Measurements from ENCODE around the gene VN1R5.
"Not testable (repeated sequence)": the region's sequence is repeated elsewhere in the genome, so short reads cannot be mapped to it uniquely, and the experiment has no call there.

Gene VN1R5

DNA sequence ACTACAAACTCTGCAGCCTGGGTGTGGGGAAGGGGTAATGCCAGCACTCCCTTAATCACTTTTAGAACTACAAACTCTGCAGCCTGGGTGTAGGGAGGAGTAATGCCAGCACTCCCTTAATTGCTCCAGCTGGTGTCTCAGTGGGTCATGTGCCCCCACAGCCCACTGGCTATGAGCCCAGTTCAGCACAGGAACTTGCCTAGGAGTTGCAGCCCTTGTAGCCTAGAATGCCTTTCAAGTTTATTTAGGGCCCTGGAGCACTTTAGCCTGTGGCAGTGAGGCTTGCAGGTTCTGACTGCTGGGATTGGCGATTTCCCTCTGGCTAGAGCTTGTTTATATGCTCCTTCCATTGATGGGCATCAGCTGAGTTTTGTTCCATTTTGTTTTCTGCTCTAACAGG, 17.1 kb downstream of the VN1R5 start:
- DNase-seq (ENCODE audit: low read depth): no peak

DNA sequence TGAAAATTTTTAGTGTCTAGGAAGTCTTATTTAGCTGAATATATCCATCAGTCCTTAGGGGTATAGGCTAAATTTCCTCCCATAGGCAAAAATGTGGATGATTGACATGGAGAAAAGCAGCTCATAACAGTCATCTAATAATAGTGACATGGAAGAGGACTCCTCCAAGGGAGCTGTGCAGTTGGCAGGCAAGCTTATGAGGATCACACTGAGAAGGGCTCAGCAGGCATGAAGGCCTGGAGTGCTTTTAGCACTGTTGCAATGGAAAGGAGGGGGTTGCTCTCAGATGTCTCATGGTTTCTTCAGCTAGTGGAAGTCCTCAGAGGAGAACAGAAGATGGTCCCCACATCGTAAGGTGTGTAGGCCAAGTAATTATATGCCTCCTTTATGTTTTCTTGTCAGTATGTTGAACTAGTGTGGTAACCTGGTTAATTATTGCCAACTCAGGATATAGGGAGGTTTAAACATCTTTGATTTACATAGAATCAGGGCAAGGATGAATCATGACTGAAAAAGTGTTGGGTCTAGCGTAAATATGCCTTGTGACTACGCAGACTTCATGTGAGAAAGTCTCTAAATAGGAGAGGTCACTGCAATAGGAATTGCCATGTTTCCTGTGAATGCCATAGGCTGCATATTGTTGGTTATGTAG, 18.9 kb downstream of the VN1R5 start:
- DNase-seq (ENCODE audit: low read depth): no peak

DNA sequence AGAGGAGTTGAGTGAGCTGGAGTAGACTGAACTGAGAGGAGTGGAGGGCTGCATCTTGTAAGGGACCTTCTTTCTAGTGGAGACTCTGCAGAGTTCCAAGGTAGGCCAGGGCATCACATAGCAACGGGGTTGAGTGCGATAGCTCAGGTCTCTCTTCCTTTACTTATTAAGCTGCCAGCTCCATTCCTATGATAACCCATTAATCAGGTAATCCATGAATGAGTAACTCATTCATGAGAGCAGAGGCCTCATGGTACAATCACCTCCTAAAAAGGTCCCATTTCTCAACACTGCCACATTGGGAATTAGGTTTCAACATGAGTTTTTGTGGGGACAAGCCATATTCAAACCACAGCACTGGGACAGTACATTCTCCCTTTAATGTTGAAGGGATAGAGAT, 21.3 kb downstream of the VN1R5 start:
- DNase-seq (ENCODE audit: low read depth): no peak

DNA sequence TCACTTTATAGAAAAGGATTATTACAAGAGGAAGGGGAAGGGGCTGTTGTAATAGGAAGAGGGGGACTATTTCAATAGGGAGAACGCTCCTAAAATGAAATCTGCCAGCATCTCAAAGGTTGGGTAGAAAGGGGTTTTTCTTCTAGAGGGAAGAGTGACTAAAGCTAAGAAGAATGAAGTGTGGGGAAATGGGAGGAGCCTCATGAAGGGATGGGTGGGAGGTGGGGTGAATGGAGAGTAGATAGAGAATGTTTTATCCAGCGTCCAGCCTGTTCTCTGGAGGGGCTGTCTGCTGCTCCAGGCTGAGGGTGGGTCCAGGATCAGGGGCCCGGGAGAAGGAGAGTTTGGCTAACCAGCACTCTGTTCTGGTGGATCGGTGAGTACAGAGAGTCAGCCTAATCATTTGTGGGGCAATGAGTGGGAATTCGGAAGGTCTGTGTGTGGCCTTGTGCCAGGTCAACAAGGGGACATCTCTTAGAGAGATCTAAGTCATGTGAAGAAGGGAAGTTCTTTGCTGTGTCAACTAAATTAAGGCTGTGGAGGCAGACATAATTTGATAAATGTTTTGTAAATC, 25.2 kb downstream of the VN1R5 start:
- DNase-seq (ENCODE audit: low read depth): no peak

DNA sequence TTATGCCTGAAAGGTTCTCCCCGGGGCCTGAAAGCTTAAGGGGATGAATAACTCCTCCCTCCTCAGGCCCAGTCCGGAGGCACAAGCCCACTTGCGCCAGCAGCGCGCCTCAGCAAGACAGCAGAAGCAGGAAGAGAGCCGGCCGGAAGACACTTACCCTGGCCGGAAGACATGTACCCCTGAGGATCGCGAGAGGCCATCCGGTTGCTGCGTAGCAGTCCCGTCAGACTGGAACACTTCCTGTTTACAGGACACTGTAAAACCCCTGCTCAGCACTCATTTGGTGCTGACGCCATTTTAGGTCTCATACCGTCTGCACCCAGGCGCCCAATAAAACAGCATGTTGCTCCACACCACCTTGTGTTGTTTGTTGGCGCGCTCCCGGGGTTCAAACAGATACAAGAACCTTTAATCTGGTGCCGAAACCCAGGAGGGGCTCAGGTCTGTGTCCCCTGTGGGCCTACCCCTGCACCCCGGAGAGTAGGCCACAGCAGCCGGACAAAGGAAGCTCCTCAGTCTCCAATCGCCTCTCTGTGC, 30.3 kb downstream of the VN1R5 start:
- DNase-seq (ENCODE audit: low read depth): no peak

DNA sequence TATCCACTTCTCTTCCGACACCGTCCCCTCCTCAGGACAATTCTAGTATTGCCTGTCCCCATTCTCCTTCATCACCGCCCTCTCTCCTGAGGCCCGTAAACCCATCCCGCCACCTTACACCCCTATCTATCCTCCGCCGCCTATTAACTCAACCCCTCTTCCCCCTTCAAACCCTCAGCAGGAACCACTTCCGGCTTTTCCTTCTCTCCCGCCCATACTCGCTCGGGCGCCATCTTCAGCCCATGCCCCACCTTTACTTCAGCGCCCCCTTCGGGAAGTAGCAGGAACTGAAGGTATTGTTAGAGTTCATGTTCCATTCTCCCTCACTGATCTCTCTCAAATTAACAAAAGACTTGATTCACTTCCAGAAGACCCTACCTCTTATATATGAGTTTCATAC, 31.6 kb downstream of the VN1R5 start:
- no peak for DNase-seq (ENCODE audit: low read depth)

DNA sequence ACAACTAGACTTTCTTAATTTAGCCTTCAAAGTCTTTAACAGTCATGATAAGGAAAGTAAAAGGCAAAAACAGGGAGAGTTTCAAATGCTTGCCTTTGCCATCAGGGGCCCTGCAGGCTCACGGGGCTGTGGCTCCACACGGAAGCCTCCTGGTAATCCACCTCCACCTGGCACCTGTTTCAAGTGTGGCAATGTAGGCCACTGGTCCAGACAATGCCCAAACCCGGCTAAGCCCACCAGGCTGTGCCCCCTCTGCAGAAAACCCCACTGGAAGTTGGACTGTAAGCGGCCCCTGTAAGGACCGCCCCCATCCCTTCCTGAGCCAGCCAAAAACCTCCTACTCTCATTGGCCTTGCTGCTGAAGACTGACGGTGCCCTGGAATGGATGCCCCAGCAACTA, 32.5 kb downstream of the VN1R5 start:
- no peak for DNase-seq (ENCODE audit: low read depth)

DNA sequence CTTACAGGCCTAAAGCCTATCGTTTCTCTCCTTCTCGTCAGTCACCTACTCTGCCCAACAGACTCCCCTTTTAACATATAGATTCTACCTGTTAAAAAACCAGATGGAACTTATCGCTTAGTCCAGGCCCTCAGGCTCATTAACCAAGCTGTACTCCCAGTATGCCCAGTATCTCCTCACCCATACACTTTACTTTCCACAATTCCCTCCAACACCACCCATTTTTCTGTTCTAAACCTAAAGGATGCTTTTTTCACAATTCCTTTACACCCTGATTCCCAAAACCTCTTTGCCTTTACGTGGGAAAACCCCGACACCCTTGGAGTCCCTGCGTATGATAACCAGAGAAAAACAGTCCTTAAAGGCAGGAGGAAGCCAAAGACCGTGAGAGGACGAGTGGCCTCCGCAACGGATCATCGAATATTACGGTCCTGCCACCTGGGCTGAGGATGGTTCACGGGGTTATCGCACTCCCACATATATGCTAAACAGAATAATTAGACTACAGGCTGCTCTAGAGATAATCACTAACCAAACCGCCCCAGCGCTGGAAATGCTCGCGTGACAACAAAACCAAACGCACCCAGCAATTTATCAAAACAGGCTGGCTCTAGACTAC, 33.5 kb downstream of the VN1R5 start:
- DNase-seq (ENCODE audit: low read depth): not testable (repeated sequence)

DNA sequence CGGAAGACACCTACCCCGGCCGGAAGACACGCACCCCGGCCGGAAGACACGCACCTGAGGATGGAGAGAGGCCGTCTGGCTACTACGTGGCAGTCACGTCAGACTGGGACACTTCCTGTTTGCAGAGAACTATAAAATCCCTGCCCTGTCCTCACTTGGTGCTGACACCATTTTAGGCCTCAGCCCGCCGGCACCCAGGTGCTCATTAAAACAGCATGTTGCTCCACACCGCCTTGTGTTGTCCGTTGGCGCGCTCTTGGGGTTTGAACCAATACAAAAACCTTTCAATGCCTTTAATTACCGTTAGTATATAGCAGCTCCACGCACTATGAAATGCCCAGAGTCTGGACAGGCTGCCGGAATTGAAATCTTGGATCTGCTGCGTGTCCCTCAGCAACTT, 34.7 kb downstream of the VN1R5 start:
- DNase-seq (ENCODE audit: low read depth): no peak

DNA sequence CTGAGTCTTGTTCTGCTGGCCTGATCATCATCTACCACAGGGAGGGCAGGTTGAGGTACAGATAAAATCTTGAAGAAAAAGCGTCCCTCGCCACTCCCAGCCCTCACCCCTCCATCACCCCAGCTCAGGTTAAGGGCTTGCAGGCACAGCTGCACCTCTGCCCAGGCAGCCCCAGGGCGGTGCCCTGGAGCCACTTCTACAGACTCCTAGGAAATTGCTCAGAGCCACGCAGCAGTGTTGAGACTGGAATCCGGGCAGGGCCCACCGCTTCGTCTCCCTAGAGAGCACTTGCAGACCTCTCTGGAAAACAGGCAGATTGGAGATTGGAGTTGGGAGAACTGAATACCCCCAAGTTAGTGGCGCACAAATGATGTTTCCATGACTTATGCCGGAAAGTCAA, 35.3 kb downstream of the VN1R5 start:
- no peak for DNase-seq (ENCODE audit: low read depth)

DNA sequence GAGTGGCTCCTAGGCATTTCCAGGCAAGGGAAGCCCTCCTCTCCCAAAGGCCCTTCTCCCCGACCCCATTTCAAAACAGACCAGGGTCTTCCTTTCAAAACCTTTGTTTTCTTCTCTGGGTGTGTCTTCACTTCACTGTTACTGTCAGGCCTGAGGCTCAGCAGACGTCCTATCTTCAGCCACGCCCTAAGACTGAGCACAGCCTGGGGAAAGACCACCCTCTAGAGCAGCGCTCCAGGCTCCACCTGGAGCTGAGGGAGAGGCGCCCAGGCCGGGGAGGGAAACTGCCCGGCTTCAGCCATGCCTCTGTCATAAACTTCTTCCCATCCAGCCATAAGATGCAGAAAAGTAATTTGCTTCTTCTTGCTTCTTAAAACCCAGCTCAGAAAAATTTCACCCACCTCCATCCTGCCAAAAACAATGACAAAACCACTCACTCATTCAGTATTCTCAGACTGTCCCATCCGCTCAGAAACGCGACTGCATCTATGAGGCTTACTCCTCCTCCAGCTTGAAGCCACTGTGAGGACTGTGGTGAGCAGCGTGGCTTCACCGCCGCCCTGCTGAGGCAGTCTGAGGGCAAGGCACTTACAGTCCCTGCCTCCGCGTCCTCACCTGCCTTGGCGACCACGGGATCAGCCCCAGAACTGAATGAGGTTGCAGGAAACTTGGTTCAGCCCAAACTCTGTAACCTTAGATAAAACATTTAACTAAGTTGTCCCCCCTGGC, 36.1 kb downstream of the VN1R5 start:
- no peak for DNase-seq (ENCODE audit: low read depth)

DNA sequence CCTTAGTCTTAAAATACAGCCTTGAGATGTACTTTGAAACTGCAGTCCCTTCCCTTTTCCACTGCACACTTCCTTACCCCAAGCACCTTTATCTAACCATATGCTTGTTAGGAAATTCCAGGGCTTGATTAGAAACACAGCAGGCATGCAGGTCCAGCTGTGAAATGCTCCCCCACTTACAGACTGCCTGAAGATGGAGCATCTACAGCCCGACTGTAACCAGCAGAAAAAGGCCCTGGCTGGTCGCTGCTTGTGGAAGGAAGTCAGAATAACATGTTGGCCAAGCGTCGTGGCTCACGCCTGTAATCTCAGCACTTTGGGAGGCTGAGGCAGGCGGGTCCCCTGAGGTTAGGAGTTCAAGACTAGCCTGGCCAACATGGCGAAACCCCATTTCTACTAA, 37.2 kb downstream of the VN1R5 start:
- DNase-seq (ENCODE audit: low read depth): no peak

DNA sequence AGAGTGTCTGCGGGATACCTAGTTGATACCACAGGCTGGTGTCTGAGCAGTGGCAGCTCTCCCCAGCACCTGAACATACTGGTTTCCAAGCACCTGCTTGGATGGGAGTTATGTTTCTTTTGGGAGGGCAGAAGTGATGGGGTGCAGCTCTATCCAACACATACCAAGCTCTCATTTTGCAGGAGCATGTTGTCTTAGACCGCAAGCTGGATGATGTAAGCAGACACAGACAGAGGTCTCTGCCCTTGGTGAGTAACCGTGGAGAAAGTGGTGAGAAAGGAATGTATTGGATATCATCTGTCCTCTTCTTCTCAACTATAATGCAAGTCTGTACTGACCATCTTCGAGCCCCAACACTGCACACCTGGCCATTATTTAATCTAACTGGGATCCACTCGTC, 38.4 kb downstream of the VN1R5 start:
- DNase-seq (ENCODE audit: low read depth): no peak

DNA sequence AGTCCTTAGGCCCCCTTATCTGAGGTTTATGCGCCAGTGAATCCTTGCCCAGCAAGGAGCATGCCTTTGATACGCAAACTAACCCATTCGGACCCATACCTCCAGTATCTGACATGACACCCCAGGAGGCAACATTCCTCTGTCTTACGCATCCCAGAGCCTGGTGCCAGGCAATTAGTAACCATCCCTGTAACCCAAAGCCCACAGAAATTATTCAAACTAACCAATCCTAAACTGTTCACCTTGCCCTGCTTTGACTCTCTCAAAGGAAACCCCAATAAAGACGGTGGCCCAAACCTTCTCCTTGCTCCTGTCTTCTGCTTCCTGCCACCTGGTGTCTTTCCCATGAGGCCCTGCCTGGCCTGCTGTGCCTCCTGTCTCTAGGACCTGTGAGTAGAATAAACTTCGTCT, 39.4 kb downstream of the VN1R5 start:
- DNase-seq (ENCODE audit: low read depth): no peak

DNA sequence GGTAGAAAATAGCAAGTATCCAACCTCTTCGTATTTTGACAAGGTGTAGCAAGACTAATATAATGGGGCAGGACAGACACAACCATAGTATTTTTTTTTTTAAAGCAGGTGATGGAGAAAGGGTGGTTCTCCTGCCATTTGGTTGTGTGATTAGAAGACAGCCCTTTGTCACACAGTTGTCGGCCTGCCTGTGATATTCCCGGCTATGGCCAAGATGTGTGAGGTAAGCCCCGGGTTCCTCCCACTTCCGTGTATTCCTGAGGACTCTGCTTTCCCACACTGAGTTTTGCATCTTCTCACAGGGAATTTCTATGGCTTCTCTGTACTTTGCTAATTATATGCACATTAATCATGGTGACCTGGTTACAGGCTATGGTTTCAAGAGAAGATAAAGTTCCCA, 39.9 kb downstream of the VN1R5 start:
- DNase-seq (ENCODE audit: low read depth): no peak

DNA sequence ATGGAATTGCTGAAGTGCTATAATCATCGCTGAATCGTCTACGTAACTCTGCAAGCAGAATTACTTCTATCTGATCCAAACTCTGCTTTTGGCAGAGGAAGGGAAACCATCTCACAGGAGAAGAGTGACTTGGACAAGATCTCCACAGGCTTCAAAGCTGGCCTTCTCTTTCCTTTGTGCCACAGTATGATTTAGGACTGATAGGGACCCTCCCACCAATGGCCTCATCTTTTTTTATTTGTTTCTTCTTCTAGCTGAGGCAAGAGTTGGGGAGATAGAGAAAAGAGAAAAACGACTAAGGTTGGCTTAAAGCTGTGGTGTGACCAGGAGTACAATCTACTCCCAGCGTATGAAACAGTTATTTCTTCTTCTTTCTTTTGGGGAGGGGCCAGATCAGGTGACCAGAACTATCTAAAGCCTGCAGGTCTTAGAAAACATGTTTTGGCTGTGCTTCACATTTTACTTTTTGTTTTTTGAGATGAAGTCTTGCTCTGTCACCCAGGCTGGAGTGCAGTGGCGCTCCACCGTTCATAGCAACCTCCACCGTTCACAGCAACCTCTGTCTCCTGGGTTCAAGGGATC, 40.8 kb downstream of the VN1R5 start:
- no peak for DNase-seq (ENCODE audit: low read depth)

DNA sequence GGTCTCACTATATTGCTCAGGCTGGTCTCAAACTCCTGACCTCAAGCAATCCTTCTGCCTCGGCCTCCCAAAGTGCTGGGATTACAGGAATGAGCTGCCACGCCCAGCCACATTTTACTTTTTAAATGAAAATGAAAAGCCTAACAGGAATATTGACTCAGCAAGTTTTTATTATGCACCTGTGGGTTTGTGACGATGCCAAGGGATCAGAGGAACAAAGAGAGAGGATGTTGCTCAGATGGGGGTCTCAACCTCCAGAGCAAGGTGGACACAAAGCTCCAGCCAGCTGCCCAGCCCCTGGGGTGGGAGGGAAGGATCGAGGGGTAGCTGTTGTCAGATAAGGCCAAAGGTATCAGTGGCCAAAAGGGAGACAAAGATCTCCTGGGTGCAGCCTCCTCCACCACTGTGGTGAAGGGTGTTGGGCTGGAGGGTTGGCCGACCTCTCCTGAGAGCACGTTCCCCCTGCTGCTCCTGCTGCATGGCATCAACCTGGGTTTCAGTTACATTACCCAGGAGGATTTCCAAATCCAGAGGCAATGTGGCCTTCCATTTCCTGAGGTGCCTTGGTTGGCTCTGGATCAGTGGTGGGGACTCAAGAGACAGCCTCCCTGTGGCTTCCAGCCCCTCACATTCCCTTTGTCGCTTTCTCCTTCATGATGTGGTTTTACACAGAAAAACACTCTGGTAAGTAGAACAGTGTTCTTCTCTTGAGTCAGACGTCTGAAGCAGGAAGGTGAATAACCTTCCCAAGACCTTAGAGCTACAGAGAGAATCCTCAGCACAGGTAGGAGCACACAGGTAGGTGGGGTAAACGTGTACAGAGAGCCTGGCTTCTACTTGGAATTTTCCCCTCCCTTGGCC, 41.6 kb downstream of the VN1R5 start:
- no peak for DNase-seq (ENCODE audit: low read depth)

DNA sequence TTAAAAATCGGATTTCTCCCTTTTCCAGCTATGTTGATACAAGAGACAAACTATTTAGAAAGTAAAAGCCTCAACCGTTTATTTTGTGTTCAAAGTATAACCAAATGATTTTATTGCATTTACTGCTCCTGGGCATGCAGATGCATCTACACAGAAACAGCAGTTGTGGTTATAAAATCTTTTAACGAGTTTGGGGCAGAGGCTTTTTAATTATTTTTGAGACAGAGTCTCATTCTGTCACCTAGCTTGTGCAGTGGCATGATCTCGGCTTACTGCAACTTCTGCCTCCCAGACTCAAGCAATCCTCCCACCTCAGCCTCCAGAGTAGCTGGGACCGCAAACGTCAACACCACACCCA, 42.2 kb downstream of the VN1R5 start:
- no peak for DNase-seq (ENCODE audit: low read depth)

DNA sequence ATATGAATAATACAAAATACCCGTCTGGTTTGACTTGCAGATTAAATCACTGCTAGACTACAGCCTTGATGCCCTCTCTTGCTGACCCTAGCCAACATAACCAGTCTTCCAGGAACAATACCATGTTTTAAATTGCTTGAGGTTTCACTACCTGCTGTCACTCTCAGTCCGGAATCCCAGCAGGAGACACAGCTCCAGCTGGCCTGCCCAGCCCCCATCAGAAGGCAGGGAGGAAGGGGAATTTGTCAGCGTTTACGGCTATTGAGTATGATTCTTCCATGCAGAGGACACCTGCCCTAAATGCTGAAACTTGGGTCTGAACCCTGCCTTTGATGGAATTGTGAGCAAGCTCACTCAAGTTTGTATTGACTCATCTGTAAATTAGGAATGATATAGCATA, 42.8 kb downstream of the VN1R5 start:
- DNase-seq (ENCODE audit: low read depth): no peak

DNA sequence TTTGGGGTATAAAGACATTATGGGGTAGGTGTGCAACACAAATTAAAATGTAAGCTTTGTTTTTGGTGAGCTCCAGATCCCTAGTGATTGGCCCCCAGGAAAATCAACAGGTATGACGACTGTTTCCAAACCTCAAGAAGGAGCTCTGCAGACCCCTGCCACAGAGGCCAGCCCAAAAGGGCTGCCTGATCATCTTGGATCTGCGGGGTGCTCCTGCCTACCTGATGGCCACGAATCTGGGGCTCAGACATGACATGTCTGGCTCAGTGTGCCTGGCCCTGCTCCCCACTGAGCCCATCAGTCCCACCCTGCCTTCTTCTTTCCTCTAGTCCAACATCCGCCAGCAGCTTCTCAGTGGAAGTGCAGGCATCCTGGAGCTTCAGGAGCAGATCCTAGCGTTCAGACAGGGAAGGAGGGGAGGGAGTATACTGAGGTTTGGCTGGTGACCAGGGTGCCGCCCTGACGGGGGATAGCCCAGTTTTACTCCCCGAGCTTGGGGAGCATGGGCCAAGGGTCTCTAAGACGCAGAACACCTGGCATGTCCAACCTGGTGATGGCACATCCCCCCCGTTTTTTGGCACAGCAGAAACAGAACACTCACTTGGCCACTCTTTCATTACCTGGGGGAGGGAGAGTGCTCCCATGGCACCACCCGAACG, 44.0 kb downstream of the VN1R5 start:
- no peak for DNase-seq (ENCODE audit: low read depth)

DNA sequence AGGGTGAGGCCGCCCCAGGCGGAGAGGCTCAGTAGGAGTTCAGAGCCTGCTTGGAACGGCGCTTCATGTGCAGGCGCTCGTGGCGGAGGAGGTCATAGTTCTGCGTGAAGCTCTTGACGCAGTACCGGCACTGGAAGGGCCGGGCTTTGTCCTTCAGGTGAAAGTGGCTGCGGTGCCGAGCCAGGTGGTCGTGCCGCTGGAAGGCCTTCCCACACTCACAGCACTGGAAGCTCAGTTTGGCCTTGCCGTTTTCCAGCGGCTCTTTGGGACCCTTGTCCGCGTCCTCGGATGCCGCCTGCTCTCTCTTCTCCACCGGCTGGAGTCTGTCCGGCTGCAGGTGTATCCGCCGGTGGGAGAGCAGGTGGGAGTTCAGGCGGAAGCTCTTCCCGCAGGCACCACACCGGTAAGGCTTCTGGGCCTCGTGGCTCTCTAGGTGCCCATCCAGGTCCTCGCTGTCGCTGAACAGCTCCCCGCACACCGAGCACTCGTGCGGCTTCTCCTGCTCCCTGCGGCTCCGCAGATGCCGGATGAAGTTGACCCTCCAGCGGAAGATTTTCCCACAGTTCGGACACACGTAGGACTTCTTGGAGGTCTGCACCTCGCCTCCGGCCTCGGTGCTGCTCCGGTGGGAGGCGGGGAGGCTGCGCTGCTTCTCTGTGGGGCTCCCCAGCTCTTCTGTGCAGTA, 44.8 kb downstream of the VN1R5 start:
- no peak for DNase-seq (ENCODE audit: low read depth)

Data from CMK (cell line).